Esophagus squamous epithelium (tissue), 5 donors: Measurements from ENCODE around the gene CCR2. TPM values are rescaled to one million over a fixed set of nuclear protein-coding genes. Genes with fewer than 3 reads are reported as not detected.
A peak's percentile ranks its signal among the peaks of the same experiment; 100 is the strongest.

ENCODE experiments used
- DNase-seq: peaks from one replicate; lab custom pipeline; 2025; lab: John Stamatoyannopoulos, UW
- H3K27ac ChIP-seq, 4 donors: fragments of 200-600 bp; sonication (generic); one replicate each; pipeline ENCODE4 v1.5.1; 2016 to 2019; ENCODE audit warnings: mild to moderate bottlenecking in 1 of 4
- H3K27me3 ChIP-seq, 4 donors: fragments of 200-600 bp; sonication (generic); 1 replicate in 3 of 4; 2 replicates in 1 of 4; pipeline versions ENCODE4 v1.5.1 to v1.6.0; 2017 to 2021; ENCODE audit warnings: antibody characterized with exemption in 1 of 4
- H3K36me3 ChIP-seq, 3 donors: fragments of 200-600 bp; sonication (generic); one replicate each; pipeline ENCODE4 v1.5.1; 2016 to 2019
- H3K4me1 ChIP-seq, 3 donors: fragments of 200-600 bp; sonication (generic); one replicate each; pipeline ENCODE4 v1.5.1; 2017 to 2019
- H3K4me3 ChIP-seq, 4 donors: fragments of 200-600 bp; sonication (generic); 1 replicate in 3 of 4; 2 replicates in 1 of 4; pipeline ENCODE4 v1.5.1; 2016 to 2019; ENCODE audit warnings: mild to moderate bottlenecking in 2 of 4, moderate library complexity in 1 of 4
- H3K9me3 ChIP-seq, 3 donors: fragments of 200-600 bp; sonication (generic); one replicate each; pipeline ENCODE4 v1.5.1; 2016 to 2019
- CTCF ChIP-seq, 6 experiments: fragments of 450-650 bp in 4 of 6; fragments of 200-600 bp in 2 of 6; sonication (generic) in 2 of 6; IDR thresholded peaks; one replicate each; pipeline ENCODE4 v1.5.1; 2016 to 2019; ENCODE audit warnings: antibody characterized with exemption in 6 of 6, mild to moderate bottlenecking in 4 of 6, moderate library complexity in 4 of 6
- POLR2A ChIP-seq, 4 donors: fragments of 450-650 bp; IDR thresholded peaks; one replicate each; pipeline ENCODE4 v1.6.1; 2017; ENCODE audit warnings: antibody characterized with exemption in 4 of 4, mild to moderate bottlenecking in 4 of 4, moderate library complexity in 3 of 4
- WGBS, 2 donors: methylation state at CpG; one replicate each; pipeline ENCODE4 v1.1.5; 2018; 5-methylcytosine and 5-hydroxymethylcytosine counted together
- intact Hi-C: fragments of 100-400 bp; cut with DNase I; formaldehyde crosslinking; loops from one replicate; pipeline ENCODE4 v1.15.0; 2022
- total RNA-seq, 4 donors: library from RNA; depleted of rRNA; stranded (reverse); fragments of >200 nt; gene quantifications; one replicate each; pipeline ENCODE4 v1.1.0, GENCODE V29; 2016
- donor health status: DM: yes; HTN: yes; CAD: no.

Gene CCR2
- 1 to 10 TPM in 3 of 4 donors, under 1 TPM in 1; 0.40 to 6.0 (median 1.9) TPM for total RNA-seq

- WGBS, 2 donors, result 74 to 75% methylated on average over 4 to 5 of the region's 7 CpGs
- no peak for TF ChIP-seq CTCF (IDR thresholded peaks at IDR 0.05)
- no peak for TF ChIP-seq POLR2A (IDR thresholded peaks at IDR 0.05)
- Histone ChIP-seq H3K27ac (peak within 1 kb of the TSS in 2 of 4 donors; percentile 17 to 62), H3K27me3 (peaks cover 0 to 76% (median 0%) of the 10 kb centered on the region in 4 donors), H3K4me3 (peak within 1 kb of the TSS in 2 of 4 donors; percentile 8 to 40), H3K9me3 (no peaks in the 10 kb centered on the region), H3K36me3 (no peaks in the 10 kb centered on the region), H3K4me1 (peaks cover 0 to 6% (median 0%) of the 10 kb centered on the region in 3 donors)
- intact Hi-C loops, result no loop called here
- DNase-seq, result no peak
Measured at GRCh38 chr3:46353647-46354410, at the start of gene CCR2. CCR2 (plus strand) TSS chr3:46354111; CDS start chr3:46357528, 3,417 bp downstream.

- Histone ChIP-seq H3K36me3 (no peaks in the 10 kb centered on the region), H3K4me3 (no peak overlapping the region), H3K27ac (no peak overlapping the region), H3K4me1 (no peaks in the 10 kb centered on the region), H3K9me3 (no peaks in the 10 kb centered on the region), H3K27me3 (peaks cover 0 to 4% (median 0%) of the 10 kb centered on the region in 4 donors)
- WGBS, 2 donors, result 73 to 85% methylated on average over 3 of the region's 3 CpGs
- no peak for DNase-seq
- no peak for TF ChIP-seq CTCF (IDR thresholded peaks at IDR 0.05)
- TF ChIP-seq POLR2A (IDR thresholded peaks at IDR 0.05), result no peak
- intact Hi-C loops, result no loop called here
Measured at GRCh38 chr3:46304739-46305138, 49.2 kb upstream of the CCR2 start.

- intact Hi-C loops, result no loop called here
- Histone ChIP-seq H3K36me3 (no peaks in the 10 kb centered on the region), H3K27ac (peak overlapping the region in 1 of 4 donors; percentile 49), H3K9me3 (no peaks in the 10 kb centered on the region), H3K4me3 (no peak overlapping the region), H3K4me1 (peaks cover 0 to 19% (median 4%) of the 10 kb centered on the region in 3 donors), H3K27me3 (peaks cover 0 to 8% (median 0%) of the 10 kb centered on the region in 4 donors)
- 33 to 69% methylated on average over 1 of the region's 1 CpG for WGBS, 2 donors
- TF ChIP-seq CTCF (IDR thresholded peaks at IDR 0.05) (no peak), POLR2A (IDR thresholded peaks at IDR 0.05) (no peak)
- DNase-seq, result no peak
Measured at GRCh38 chr3:46312991-46313390, 40.9 kb upstream of the CCR2 start.

- intact Hi-C loops, result no loop called here
- DNase-seq, result no peak
- H3K9me3 ChIP-seq, result no peaks in the 10 kb centered on the region
- H3K27ac ChIP-seq, result no peak overlapping the region
- H3K27me3 ChIP-seq, result peaks cover 0 to 8% (median 0%) of the 10 kb centered on the region in 4 donors
- no peaks in the 10 kb centered on the region for H3K36me3 ChIP-seq
- H3K4me1 ChIP-seq, result peaks cover 0 to 19% (median 4%) of the 10 kb centered on the region in 3 donors
- TF ChIP-seq CTCF (IDR thresholded peaks at IDR 0.05) (no peak), POLR2A (IDR thresholded peaks at IDR 0.05) (no peak)
- H3K4me3 ChIP-seq, result no peak overlapping the region
Measured at GRCh38 chr3:46314517-46314916, 39.4 kb upstream of the CCR2 start.

DNA sequence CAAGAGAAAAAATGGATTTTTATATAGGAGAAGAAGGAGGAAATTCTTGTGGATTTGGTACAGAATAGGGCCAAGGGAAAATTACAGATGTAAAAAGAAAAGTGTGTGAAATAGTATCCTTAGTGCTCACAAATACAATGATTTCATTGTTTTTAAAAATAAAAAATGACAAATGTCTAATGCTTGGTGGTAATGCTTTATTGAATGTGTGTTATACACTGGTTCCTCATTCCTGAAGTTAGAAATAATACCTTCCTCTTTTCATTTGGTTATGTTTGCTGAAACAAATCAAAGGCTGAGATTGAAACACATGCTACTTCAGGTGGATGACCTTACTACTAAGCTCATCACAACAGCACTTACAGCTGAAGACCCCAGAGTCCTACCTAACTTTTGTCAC lies 37.7 kb upstream of the CCR2 start:
- no peak overlapping the region for H3K27ac ChIP-seq
- intact Hi-C loops, result no loop called here

More for the DNA sequence above, 37.7 kb upstream of the CCR2 start:
- TF ChIP-seq POLR2A (IDR thresholded peaks at IDR 0.05) (no peak), CTCF (IDR thresholded peaks at IDR 0.05) (no peak)
- Histone ChIP-seq H3K36me3 (no peaks in the 10 kb centered on the region), H3K27me3 (peaks cover 0 to 2% (median 0%) of the 10 kb centered on the region in 4 donors), H3K4me1 (peaks cover 0 to 11% (median 0%) of the 10 kb centered on the region in 3 donors), H3K4me3 (no peak overlapping the region), H3K9me3 (no peaks in the 10 kb centered on the region)
- DNase-seq, result no peak
